Stimulated activated CD4-positive, alpha-beta T cell treated with anti-CD3 and anti-CD28 coated beads, Interleukin-1b, Interleukin-23, amount 100 ng/mL, for 4 hours (primary cell): ENCODE measurements around the gene SRPK2.
"Not testable (repeated sequence)": the region's sequence is repeated elsewhere in the genome, so short reads cannot be mapped to it uniquely, and the experiment has no call there.

Experiments used
- DNase-seq, 2 donors: peaks; one replicate each; pipeline ENCODE4 v3.0.0-alpha.2; 2020; ENCODE audit warnings: low read depth in 2 of 2

SRPK2 gene

DNA sequence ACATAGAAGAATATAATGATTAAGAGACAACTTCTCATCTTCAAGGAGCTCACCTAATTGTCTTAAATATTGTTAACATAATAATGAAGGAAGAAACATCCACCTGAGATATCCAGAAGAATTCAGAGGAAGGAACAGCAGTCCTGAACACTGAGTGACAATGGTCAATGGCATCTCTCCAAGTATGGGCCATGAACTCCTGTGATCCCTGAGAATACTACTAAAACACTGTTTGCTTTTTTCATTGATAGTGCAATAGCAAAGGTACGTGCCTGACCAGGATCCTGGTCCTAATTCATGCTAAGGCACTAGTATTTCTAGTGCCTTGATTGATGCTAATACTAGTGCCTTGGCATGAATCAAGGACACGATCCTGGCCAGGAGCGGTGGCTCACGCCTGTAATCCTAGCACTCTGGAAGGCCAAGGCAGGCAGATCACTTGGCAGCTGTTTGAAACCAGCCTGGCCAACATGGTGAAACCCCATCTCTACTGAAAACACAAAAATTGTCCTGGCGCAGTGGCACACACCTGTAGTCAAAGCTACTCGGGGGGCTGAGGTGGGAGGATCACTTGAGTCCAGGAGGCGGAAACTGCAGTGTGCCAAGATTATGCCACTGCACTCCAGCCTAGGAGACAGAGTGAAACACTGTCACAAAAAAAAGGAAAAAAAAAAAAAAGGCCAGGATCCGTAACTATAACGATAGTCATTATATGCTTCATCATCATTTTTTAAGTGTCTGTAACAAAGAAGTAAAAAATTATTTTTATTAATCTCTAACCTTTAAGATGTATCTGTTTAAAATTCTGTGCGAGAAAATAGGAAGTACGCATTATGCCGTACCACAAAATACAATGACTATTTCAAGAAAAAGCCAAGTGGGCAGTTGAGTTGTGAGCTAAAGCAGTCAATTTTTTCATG is 49.1 kb downstream of the SRPK2 start:
- DNase-seq = no peak

GRCh38 chr7:105337529-105337928 is 51.2 kb downstream of the SRPK2 start:
- no peak for DNase-seq

GRCh38 chr7:105336009-105336408 is 52.7 kb downstream of the SRPK2 start:
- DNase-seq = no peak

DNA sequence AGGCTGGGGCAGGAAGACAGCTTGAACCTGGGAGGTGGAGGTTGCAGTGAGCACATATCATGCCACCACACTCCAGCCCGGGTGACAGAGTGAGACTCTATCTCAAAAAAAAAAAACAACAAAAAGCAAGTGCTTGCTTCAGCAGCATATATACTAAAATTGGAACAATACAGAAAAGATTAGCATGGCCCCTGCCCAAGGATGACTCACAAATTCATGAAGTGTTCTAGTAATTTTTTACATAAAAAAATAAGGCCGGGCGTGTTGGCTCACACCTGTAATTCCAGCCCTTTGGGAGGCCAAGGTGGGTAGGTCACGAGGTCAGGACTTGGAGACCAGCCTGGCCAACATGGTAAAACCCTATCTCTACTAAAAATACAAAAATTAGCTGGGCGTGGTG is 56.1 kb downstream of the SRPK2 start:
- DNase-seq = not testable (repeated sequence)

- no peak for DNase-seq
These were observed 58.2 kb downstream of the SRPK2 start for GRCh38 chr7:105330526-105330925.

GRCh38 chr7:105327201-105327600 is 61.5 kb downstream of the SRPK2 start:
- no peak for DNase-seq

- no peak for DNase-seq
These were observed 63.4 kb downstream of the SRPK2 start for GRCh38 chr7:105325216-105325904.

GRCh38 chr7:105324606-105325005 is 64.1 kb downstream of the SRPK2 start:
- not testable (repeated sequence) for DNase-seq

DNA sequence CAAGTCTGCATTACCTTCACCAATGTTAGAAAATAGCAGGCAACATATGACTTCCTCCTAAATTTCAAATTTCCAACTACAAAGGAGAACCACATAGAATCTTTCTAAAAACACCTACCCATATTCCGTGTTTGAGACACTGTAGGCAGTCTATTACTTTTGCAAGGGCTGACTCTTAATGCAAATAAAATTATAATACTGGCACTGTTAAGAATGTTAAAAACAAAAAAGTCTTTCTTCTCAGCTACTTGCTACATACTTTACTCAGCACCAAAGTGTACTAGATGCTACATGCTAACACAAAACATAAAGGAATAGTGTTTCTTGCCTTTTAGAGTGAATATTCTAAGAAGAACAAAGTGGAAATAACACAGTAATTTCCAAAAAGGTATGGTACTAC is 65.4 kb downstream of the SRPK2 start:
- DNase-seq = no peak

DNA sequence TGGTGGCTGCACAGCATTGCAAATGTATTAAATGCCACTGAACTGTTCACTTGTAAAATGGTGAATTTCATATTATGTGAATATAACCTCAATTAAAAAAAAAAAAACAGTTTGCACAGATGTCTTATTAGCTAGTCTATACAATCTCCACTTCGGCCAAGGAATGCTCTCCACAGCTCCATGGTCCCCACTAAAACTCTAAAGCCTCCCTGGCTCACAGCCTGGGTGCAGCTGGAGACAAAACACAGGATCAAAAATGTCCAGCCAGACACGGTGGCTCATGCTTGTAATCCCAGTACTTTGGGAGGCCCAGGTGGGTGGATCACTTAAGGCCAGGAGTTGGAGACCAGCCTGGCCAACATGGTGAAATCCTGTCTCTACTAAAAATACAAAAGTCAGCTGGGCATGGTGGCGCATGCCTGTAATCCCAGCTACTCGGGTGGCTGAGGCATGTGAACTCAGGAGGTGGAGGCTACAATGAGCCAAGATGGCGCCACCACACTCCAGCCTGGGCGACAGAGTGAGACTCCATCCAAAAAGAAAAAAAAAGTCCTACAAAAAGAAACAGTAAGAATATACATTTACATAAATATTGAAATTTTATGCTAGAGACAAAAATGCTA is 66.0 kb downstream of the SRPK2 start:
- DNase-seq = no peak

- DNase-seq = no peak
These were observed 66.8 kb downstream of the SRPK2 start for GRCh38 chr7:105321754-105322455.

DNA sequence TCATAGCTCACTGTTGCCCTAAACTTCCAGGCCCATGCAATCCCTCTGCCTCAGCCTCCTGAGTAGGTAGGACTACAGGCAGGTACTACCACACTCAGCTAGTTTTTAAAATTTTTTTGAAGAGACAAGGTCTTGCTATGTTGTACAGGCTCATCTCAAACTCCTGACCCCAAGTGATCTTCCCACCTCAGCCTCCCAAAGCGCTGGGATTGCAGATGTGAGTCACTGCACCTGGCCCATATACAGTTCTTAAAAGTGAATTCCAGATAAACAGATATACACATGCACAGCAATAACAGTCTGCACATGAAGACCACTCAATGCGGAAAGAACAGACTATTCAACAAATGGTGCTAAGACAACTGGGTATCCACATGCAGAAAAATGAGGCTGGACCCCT is 67.8 kb downstream of the SRPK2 start:
- DNase-seq = no peak

DNA sequence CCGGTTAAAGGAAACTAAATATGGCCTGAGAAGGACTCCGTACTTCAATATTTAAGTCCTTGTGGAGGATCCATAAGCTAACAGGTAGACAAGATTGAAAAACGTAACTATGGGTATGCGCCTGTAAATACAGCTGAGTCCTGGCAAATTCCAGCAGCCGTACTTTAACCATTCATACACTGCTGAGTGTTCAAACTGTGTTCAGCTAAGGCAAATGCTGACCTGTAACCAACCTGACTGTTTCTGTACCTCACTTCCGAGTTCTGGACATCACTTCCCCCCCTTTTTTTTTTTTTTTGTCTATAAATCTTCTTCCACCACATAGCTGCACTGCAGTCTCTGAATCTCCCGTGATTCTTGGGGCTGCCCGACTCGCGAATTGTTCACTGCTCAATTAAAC is 69.1 kb downstream of the SRPK2 start:
- DNase-seq = no peak

- DNase-seq = no peak
These were observed 72.0 kb downstream of the SRPK2 start for GRCh38 chr7:105316578-105317344.

DNA sequence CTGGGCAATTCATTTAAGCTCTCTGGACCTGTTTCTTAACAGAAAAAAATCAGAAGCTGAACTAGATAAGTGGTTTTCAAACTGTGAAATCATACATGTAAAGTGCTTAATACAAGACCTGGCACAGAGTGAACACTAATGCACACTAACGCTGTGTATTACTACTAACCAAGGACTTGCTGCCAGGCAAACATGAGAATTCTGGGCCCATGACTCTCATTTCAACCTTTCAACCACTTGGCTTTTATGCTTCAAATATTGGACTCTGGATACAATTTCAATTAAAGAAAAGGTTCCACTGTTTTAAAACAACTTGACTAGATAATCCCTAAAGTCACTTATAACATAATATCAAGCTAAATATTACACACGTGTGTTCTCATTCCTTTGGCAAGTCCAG is 73.4 kb downstream of the SRPK2 start:
- no peak for DNase-seq

- no peak for DNase-seq
These were observed 79.2 kb downstream of the SRPK2 start for GRCh38 chr7:105309235-105310169.

DNA sequence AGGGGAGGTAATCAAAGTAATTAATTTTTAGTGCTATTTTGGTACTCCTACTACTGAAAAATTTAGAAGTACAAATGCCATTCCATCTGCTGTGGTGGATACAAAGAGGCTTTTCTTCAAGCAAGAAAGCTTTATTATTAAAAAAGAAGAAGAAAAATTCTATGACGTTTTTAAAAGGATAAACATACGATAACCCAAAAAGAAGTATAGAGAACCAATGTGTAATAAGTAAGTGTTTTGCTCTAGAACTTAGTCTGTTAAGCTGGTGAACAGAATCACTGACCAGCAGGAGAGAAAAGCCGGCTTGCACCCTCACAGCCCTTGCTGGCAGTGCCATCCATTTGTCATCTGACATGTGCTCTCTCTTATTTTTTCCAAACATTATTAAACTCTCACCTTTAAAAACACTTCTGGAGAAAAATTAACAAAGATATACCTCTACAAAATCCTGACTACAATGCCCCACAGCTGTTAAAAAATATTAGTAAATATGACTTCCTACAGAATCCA is 81.5 kb downstream of the SRPK2 start:
- no peak for DNase-seq

GRCh38 chr7:105306298-105306748 is 82.4 kb downstream of the SRPK2 start:
- DNase-seq = no peak

DNA sequence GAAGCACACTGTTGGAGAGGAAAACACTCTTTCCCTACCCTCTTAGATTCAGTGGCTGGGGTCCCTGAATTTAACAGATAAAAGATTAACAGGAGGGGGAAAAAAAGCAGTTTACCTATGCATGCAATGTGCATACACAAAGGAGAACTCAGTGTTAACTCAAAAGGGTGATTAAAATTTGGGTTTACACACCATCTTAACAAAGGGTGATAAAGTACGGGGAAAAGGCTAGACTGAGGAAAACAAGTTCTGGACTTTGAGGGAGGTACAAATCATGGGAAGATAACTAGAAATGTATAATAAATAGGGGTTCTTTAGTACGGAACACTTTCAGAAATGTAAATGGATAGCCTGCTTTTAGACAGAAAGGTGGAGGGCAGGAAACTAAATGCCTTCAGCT is 83.1 kb downstream of the SRPK2 start:
- no peak for DNase-seq
